T follicular helper cell (primary cell): ENCODE data around the gene UNC45B.
"Not testable (repeated sequence)": the region's sequence is repeated elsewhere in the genome, so short reads cannot be mapped to it uniquely, and the experiment has no call there.

ENCODE experiments used
- DNase-seq: peaks from one replicate; pipeline ENCODE4 v3.0.0-alpha.2; 2020; ENCODE audit warnings: low read depth

UNC45B gene

DNA sequence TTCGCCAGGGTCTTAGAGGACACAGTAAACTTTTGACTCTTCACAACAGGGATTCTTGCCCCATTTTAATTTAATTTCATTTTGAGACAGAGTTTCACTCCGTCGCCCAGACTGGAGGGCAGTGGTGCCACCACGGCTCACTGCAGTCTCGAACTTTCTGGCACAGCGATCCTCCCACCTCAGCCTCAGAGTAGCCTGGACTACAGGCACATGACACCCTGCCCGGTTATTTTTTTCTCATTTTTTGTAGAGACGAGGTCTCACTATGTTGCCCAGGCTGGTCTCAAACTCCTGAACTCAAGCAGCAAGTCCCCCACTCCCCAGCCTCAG is 5.2 kb upstream of the UNC45B start:
- no peak for DNase-seq

DNA sequence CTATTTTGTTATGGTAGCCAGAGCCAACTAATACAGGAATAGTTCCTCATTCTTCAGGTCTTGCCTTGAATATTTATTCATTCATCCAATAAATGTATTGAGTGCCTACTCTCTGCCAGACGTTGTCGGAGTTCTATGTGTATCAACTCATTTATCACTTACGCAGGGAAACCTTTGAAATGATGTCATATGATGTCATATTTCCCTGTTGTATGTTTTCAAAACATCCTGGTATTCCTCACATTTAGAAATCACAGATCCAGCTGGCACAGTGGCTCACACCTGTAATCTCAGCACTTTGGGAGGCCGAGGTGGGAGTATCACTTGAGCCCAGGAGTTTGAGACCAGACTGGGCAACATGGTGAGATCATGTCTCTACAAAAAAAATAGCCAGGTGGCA is 2.8 kb upstream of the UNC45B start:
- DNase-seq = no peak

DNA sequence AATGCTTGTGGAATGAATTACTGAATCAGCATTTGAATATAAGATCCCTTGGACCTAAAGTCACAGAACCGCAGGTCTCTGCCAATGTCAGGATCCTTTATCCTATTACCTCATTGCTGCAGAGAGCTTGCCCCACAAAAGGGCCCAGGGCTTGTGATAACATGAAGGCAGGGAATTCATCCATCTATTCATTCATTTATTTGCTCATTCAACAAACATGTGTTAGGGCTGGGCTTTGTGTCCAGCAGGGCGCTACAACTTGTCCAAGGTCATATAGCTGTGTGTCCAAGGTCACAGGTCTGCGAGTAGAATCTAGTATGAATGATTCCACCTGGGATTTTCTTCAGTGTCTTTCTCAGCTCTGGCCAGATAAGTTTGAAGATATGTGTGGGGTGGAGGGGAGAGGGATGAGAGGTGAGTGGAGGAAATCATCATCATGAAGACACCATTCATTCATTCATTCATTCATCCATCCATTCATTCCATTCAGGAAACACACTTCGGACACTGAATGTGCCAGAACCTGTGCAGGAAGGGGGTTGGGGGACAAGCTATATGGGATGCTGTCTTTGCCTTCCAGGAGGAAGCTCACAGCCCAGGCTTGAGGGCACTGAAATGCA is 1.3 kb upstream of the UNC45B start:
- no peak for DNase-seq

GRCh38 chr17:35148144-35148543 is 527 bp downstream of the UNC45B start:
- no peak for DNase-seq

- DNase-seq = no peak
Observed at GRCh38 chr17:35149941-35150340, 2.3 kb downstream of the UNC45B start.

DNA sequence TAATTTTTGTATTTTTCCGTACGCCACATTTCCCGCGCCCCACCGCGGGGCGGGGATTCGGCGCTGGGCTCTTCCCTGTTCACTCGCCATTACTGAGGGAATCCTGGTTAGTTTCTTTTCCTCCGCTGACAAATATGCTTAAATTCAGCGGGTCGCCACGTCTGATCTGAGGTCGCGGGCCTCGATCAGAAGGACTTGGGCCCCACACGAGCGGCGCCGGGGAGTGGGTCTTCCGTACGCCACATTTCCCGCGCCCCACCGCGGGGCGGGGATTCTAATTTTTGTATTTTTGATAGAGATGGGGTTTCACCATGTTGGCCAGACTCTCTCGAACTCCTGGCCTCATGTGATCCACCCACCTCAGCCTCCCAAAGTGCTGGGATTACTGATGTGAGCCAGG is 3.5 kb downstream of the UNC45B start:
- DNase-seq = not testable (repeated sequence)

DNA sequence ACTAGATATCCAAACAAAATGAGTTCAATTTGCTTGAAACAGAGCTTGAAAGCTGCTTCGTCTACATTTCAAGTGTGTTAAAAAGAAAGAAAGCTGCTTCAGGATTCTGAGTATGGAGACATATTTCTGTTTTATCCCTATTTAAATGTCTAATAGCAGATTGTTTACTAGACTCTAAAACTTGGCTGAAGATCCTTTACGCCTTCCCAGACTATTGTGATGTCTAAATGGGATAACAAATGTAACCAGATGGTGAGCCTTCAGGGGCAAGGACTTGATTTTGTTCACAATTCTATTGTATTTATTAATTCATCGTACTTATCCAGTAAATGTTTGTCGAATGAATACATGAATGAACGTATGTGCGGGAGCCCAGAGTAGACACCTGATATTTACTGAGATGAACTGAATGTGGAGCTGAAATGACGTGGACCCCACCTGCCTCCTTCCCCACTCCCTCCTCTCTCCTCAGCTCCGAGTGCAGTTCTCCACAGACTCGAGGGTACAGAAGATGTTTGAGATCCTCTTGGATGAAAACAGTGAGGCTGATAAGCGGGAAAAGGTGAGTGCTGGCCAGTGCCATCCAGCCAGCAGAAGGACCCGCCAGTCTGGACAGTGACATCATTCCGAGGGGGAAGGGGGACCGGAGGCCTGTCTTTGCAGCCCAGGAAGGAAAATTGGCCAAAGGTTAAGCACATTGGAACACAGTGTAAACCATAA is 5.0 kb downstream of the UNC45B start:
- DNase-seq = no peak

- no peak for DNase-seq
Observed at GRCh38 chr17:35154196-35155165, 6.9 kb downstream of the UNC45B start.

DNA sequence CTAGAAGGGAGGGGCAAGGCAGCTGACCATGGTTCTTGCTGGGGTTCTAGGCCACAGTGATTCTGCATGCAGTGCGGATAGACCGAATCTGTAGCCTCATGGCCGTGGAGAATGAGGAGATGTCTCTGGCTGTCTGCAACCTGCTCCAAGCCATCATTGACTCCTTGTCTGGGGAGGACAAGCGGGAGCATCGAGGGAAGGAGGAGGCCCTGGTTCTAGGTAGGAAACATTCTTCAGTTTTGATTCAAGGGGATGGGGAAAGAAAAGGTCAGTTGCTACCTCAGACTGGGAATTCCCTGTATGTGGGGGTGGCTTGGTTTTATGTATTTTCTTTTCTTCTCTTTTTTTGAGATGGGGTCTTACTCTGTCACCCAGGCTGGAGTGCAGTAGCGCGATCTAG is 7.6 kb downstream of the UNC45B start:
- no peak for DNase-seq

DNA sequence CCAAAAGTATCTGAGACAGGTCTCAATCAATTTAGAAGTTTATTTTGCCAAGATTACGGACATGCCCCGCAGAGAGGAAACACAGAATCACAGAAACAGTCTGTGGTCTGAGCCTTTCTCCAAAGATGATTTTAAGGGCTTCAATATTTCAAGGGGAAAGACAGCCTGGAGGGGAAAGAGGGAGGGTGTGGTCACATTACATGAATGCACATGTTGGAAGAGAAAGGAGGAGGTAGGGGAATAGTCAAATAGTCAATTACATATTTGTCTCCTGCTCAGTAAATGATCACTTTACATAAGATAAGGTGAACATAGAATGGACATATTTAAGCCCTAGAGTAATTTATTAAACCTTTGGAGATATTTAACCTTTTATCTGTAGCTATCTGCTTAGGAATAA is 12.3 kb downstream of the UNC45B start:
- no peak for DNase-seq

GRCh38 chr17:35160354-35161201 is 13.0 kb downstream of the UNC45B start:
- peak; percentile 19 for DNase-seq

- DNase-seq = no peak
Observed at GRCh38 chr17:35161281-35161761, 13.7 kb downstream of the UNC45B start.

GRCh38 chr17:35162755-35163154 is 15.1 kb downstream of the UNC45B start:
- DNase-seq = no peak

DNA sequence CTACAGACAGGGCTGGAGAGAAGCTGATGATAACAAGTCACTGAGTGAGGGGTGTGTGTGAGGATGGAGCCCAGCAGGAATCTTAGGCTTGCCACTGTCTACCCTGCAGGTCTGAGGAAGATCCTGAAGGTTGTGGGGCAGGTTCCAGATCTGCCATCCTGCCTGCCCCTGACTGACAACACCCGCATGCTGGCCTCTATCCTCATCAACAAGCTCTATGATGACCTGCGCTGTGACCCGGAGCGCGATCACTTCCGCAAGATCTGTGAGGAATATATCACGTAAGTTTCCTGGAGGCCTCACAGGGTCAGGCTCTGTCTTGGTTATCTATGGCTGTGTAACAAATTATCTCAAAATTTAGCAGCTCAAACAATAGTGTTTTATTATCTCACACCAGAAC is 16.3 kb downstream of the UNC45B start:
- DNase-seq = no peak

DNA sequence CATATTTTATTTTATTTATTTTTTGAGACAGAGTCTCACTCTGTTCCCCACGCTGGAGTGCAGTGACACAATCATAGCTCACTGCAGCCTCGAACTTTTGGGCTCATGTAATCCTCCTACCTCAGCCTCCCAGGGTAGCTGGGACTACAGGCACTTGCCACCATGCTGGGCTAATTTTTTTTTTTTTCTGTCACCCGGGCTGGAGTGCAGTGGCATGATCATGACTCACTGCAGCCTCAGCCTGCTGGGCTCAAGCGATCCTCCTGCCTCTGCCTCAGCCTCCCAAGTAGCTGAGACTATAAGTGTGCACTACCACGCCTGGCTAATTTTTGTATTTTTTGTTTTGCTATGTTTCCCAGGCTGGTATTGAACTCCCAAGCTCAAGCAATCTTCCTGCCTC is 17.1 kb downstream of the UNC45B start:
- no peak for DNase-seq

DNA sequence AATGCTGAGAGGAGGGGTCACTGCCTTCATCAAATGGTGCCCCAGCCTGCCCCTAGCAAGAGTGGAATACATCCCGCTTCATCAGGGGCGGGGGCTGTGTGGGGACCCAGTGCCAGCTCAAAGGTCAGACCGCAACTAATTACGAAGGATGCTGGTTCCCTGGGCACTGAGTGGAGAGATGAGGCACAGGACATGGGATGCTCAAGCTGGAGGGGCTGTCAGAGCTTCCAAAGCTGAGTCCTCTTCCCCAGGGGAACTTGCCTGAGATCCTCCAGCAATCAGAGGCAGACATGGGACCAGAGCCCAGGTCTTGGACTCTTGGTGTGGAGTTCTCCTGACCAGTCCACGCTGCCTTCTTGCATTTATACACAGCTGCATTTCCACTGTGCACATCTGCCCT is 18.9 kb downstream of the UNC45B start:
- DNase-seq = no peak

- no peak for DNase-seq
Observed at GRCh38 chr17:35167046-35167445, 19.4 kb downstream of the UNC45B start.

DNA sequence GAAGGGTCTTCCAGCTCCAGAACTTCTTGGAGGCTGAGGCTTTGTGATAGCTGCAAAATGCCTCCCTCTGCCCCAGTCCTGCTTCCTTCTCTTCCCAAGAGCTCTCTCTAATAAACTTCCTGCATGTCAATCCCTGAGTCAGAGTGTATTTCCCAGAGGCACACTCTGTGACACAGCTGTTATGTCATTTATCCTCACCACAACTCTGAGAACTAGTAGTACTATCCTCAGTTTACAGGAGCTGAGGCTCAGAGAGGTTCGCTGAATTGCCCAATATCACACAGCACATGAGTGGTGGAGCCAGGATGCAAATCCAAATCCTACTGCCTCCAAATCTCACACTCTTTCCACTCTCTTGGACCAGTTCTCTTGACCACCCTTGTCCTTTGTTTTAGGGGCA is 20.0 kb downstream of the UNC45B start:
- DNase-seq = no peak

DNA sequence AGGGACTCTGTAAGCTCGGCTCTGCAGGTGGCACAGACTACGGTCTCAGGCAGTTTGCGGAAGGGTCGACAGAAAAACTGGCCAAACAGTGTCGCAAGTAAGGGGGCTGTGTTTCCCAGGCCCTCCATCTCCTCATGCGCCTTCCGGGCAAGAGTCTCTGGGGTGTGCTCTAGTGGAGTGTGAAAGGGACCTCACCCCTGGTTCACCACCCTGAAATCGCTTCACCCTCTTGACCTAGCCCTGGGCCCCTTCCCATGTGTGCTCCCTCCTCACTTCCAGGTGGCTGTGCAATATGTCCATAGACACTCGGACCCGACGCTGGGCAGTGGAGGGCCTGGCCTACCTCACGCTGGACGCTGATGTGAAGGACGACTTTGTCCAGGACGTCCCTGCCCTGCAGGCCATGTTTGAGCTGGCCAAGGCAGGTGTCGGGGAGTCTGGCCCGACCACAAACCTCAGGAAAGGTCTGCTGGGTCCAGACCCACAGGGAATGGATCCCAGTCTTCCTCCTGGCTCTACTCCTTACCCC is 22.3 kb downstream of the UNC45B start:
- no peak for DNase-seq

GRCh38 chr17:35170968-35171771 is 23.6 kb downstream of the UNC45B start:
- no peak for DNase-seq

DNA sequence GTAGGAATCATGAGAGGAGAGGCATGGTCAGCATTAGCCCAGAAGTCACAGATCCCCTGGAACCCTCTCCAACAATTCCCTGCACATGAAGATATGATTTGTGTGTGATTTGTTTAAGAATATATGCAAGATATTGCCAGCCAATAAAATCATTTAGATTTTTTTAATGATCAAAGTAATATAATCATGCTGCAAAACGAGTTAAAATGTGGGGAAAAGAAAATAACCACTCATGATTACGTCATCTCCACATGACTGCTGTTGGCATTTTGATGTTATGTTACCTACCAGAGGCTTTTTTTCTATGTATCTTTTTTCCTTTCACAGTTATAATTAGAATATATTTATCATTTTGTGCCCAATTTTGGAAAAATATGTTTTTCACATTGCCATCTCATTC is 24.2 kb downstream of the UNC45B start:
- no peak for DNase-seq
